UCSD-AML1 (cell line): ENCODE results near the gene NOM1.

Experiments used
- DNase-seq: peaks from one replicate; lab custom pipeline; 2025; ENCODE audit not compliant: unreplicated experiment; lab: John Stamatoyannopoulos, UW

NOM1 gene

GRCh38 chr7:157003756-157004520 lies 54.4 kb downstream of the NOM1 start:
- DNase-seq: no peak

DNA sequence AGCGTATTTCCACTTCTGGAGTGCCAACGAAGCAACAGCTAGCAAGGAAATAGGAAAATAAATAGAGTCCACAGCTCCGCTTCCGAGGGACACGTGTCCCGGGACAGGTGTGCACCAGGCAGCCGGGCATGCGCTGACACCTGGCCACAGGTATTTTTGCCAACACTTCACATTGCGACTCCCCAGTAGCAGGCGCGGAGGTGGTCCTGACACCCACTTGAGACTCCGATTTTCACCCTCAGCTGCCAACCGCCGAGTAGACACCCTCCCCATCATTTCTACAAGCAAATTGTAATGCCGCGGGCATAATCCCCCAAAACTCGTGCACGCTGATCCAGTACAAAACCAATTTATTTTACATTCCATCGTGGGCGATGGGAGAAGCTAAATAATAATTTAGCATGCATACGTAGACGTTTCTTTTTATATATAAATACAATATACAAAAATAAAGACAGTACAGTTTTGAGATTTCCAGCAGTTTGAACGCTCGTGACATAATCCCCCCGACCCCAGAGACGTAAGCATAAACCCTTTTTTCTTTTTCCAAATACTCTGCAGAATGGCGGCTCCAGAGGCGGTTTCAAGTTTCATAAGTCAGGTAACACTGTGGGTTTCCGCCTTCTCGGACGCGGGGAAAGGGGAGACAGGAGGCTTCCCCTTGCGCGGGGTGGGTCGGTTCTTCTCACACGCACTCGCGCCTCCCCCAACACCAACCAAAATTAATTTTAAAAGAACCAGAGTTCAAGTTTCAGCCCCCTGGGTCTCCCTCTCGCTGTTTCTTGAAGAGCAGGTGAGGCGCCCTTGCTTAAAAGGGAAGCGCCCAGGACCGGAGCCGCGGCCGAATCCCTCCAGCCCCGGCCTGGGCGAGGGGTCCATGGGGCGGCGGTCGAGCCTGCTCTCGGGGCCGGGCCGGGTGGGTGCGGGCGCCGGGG lies 55.3 kb downstream of the NOM1 start:
- no peak for DNase-seq

- no peak for DNase-seq
Measured at GRCh38 chr7:157005456-157006204, 56.1 kb downstream of the NOM1 start.

GRCh38 chr7:157006205-157006747 lies 56.8 kb downstream of the NOM1 start:
- DNase-seq: no peak

DNA sequence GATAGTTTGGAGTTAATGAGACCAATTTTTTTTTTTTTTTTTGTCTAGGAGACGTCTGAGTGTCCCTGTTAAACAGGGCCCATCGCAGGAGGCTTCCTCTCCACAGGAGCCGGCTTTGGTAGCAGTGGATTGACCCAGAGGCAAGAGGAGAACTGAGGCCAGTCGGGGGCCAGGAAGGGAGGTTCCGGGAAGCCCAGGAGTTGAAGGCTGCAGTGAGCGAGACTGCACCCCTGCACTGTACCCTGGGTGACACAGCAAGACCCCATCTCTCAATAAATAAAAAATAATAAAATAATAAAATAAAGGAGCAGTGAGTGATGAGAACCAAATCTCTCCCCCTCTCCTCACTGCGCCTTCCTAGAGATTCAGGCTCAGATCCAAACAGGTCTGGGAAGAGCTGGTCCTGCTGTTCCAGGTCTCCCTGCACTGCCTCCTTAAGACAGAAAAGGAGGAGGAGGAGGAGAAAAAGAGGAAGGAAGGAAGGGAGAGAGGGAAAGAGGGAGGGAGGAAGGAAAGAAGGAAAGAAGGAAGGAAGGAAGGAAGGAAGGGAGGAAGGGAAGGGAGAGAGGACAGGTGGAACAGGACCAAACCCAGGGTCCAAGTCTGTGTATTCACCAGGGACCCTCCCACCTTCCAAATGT lies 57.4 kb downstream of the NOM1 start:
- no peak for DNase-seq

DNA sequence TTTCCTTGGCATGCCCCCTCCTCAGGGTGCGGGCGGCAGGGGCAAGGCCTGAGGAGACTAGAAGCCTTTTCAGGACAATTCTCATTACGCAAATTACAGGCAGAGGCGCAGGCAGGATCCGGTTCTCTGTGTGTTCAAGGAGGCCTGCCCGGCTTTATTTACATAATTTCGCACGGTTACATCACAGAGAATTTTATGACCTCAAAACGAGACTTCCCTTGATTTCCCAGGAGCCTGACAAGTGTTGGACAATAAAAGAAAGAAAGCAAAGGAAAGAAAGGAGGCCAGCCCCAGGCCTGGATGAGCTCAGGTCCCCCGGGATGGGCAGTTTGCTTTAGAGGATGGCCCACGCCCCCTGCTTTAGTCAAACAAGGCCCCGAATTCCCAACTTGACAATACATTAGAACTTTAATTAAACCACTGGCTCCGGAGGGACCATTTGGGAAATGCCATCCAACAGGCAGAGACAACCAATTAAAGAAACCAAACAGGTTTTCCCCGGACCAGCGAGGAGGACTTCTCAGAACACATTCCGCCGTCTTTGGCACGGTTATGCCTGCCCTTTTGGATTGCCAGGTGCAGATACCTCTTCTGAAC lies 58.1 kb downstream of the NOM1 start:
- DNase-seq: no peak

DNA sequence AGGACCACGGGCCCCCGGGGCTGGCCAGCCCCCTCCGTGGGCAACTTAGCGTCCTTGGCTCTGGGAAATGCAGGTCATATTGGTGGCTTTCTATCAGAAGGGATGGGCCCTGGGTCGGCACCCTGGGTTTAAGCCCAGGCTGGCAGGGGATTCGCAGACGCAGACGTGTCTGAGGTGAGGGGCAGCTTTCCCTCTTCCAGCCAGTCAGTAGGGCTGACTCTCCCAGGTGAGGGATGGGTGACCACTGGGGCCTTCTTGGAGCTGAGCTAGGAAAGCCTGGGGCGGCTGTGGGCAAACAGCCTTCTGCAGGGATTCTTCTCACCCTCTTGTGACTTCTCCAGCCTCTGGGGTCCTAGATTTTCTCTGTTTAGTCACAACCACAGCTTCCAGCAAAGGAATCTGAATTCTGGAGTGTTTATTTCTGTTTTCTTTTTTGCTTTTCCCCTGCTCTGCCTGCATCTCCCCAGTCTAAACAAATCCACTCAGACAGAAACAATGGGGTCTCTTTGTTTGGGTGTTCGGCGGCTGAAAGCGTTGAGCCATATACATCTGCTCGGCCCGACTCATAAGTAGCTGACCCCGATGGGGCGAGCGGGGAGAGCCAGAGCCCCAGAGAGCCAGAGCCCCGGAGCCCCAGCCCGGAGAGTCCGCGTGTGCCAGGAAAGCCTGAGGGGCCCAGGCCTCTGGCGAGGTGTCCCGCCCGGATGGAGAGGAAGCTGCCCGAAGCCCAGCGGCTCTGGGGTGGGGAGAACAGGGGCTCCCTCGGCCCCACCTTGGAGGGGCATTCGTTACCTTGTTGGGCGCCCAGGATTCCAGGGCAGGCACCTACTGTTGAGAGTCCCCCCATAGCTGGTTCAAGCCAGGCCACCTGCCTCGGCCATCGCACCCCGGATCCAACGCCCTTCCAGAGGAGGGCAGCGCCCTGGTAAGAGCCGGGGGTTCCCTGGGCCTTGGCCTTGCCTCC lies 59.0 kb downstream of the NOM1 start:
- no peak for DNase-seq

GRCh38 chr7:157009170-157009777 lies 59.8 kb downstream of the NOM1 start:
- DNase-seq: no peak

DNA sequence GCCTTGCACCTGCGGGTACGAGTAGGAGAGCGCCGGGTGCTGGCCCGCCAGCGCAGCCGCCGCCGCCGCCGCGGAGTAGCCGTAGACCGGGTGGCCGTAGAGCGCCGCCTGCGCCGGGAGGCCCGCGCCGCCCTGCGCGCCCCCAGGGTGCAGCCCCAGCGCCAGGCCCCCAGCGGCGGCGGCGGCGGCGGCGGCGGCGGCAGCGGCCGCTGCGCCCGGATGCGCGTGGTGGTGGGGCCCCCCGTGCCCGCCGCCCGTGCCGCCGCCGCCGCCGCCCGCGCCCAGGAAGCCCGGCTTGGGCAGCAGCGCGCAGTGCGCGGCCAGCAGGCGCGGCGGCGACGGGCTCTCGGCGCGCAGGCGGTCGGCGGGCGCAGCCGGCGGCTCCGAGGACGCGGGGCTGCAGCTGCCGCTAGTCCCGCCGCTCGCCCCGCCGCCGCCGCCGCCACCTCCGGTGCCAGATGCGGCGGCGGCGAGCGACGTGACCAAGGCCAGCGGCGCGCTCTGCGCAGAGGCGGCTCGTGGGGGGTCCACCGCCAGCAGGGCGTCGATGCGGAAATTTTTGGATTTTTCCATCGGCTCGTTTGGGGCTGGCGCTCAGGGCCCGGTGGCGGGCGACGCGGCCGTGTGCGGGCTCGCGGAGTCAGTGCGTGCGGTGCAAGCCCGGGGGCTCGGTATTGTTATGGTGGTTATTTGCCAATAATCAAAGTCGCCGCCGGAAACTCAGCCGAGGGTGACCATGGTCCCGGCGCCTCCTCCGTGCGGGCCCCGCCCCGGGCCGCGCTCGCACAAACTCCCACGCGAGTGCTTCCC lies 60.5 kb downstream of the NOM1 start:
- no peak for DNase-seq

- DNase-seq: no peak
Measured at GRCh38 chr7:157010588-157011332, 61.2 kb downstream of the NOM1 start, which contains the start of gene MNX1. MNX1 (minus strand) TSS chr7:157010663; CDS start chr7:157010350, 313 bp downstream.

GRCh38 chr7:157011333-157012112 lies 62.0 kb downstream of the NOM1 start:
- no peak for DNase-seq

DNA sequence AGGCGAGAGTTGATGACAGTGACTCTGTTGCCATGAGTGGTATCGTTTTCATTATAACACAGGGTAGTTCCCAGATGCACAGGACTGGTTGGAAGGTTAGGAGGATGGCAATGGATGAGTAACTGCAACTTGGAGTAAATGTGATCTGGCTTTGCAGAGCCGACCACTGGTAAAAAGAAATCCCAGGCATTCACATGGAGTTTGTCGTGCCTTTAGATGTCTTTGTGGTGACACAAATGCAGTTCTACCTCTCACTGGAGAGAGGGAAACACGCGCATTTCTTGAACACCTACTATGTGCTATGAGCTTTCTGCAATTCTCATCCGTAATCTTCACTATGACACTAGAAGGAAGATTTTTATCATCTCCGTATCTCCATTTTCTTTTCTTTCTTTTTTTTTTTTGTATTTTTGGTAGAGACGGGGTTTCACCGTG lies 62.6 kb downstream of the NOM1 start:
- DNase-seq: no peak

- DNase-seq: no peak
Measured at GRCh38 chr7:157013101-157013500, 63.6 kb downstream of the NOM1 start.

- DNase-seq: no peak
Measured at GRCh38 chr7:157013602-157014549, 64.4 kb downstream of the NOM1 start.
